SK-N-SH (cell line): ENCODE results near the gene LTB4R2. TPM values are rescaled to one million over a fixed set of nuclear protein-coding genes. Genes with fewer than 3 reads are reported as not detected.

ENCODE experiments used
- CTCF ChIA-PET: fragments of 300-600, 350-600 bp; formaldehyde crosslinking; extraction: SDS; loops from one replicate; lab custom pipeline; 2021; lab: Yijun Ruan, JAX
- POLR2A ChIA-PET: fragments of 350-600 bp; sonication (Branson Sonifier 250); formaldehyde crosslinking; extraction: SDS; loops from one replicate; lab custom pipeline; 2020; ENCODE audit warnings: antibody characterized with exemption, inconsistent platforms; lab: Yijun Ruan, JAX
- DNase-seq: peaks from one replicate; pipeline ENCODE4 v3.0.0; 2012
- H2AFZ ChIP-seq: fragments of 200-600 bp; sonication (generic); 2 replicates; pipeline ENCODE4 v1.8.1; 2016; ENCODE audit warnings: antibody characterized with exemption, mild to moderate bottlenecking, low read depth
- H3F3A ChIP-seq: fragments of 200-600 bp; sonication (generic); replicated peaks from 2 replicates; pipeline ENCODE3; 2016; ENCODE audit warnings: antibody characterized with exemption, mild to moderate bottlenecking; ENCODE audit not compliant: insufficient read depth
- H3K27ac ChIP-seq, 2 experiments: fragments of 200-500 bp in 1 of 2; fragments of 200-600 bp in 1 of 2; sonication (Bioruptor generic) in 1 of 2; sonication (generic), shearing (Covaris generic) in 1 of 2; 2 replicates each; pipeline versions ENCODE4 v1.5.1 to v1.6.1; 2014 to 2016; ENCODE audit warnings: low read depth in 2 of 2, inconsistent platforms in 1 of 2, low read length in 1 of 2, mild to moderate bottlenecking in 1 of 2, mixed read lengths in 1 of 2
- H3K27me3 ChIP-seq: fragments of 200-600 bp; sonication (generic), shearing (Covaris generic); 2 replicates; pipeline ENCODE4 v1.6.1; 2016; ENCODE audit warnings: mixed run types; ENCODE audit not compliant: insufficient read depth
- H3K36me3 ChIP-seq, 2 experiments: fragments of 200-500 bp in 1 of 2; fragments of 200-600 bp in 1 of 2; sonication (Bioruptor generic) in 1 of 2; sonication (generic) in 1 of 2; replicated peaks in 1 of 2; 2 replicates each; pipeline versions ENCODE3 to v1.5.1; 2014 to 2016; ENCODE audit warnings: low read length in 1 of 2, mild to moderate bottlenecking in 1 of 2; ENCODE audit not compliant: insufficient read depth in 2 of 2, control insufficient read depth in 1 of 2
- H3K4me1 ChIP-seq, 2 experiments: fragments of 200-500 bp in 1 of 2; fragments of 200-600 bp in 1 of 2; sonication (Bioruptor generic) in 1 of 2; sonication (generic), shearing (Covaris generic) in 1 of 2; 2 replicates each; pipeline versions ENCODE4 v1.5.1 to v1.6.1; 2014 to 2016; ENCODE audit warnings: low read depth in 1 of 2, low read length in 1 of 2, mixed run types in 1 of 2; ENCODE audit not compliant: insufficient read depth in 2 of 2, control insufficient read depth in 1 of 2
- H3K4me2 ChIP-seq: fragments of 200-600 bp; sonication (generic), shearing (Covaris generic); 2 replicates; pipeline ENCODE4 v1.6.1; 2017; ENCODE audit warnings: mixed run types
- H3K4me3 ChIP-seq, 2 experiments: fragments of 200-500 bp in 1 of 2; fragments of 200-600 bp in 1 of 2; sonication (Bioruptor generic) in 1 of 2; sonication (generic), shearing (Covaris generic) in 1 of 2; 2 replicates each; pipeline versions ENCODE4 v1.5.1 to v1.8.1; 2014 to 2016; ENCODE audit warnings: low read depth in 2 of 2, inconsistent platforms in 1 of 2, low read length in 1 of 2, mild to moderate bottlenecking in 1 of 2, mixed read lengths in 1 of 2, moderate library complexity in 1 of 2
- H3K79me2 ChIP-seq: fragments of 200-600 bp; sonication (generic); 2 replicates; pipeline ENCODE4 v1.8.1; 2017; ENCODE audit warnings: mild to moderate bottlenecking; ENCODE audit not compliant: insufficient read depth
- H3K9ac ChIP-seq: fragments of 200-600 bp; sonication (generic); 2 replicates; pipeline ENCODE4 v1.6.1; 2017; ENCODE audit warnings: mixed run types
- H3K9me2 ChIP-seq: fragments of 200-600 bp; sonication (generic); 2 replicates; pipeline ENCODE4 v1.6.1; 2017; ENCODE audit warnings: mixed run types
- H3K9me3 ChIP-seq: fragments of 200-600 bp; sonication (generic); 2 replicates; pipeline ENCODE4 v1.6.1; 2017; ENCODE audit warnings: mixed run types, mild to moderate bottlenecking, moderate library complexity
- H4K20me1 ChIP-seq: fragments of 200-600 bp; sonication (generic); 2 replicates; pipeline ENCODE4 v1.6.1; 2017; ENCODE audit warnings: mild to moderate bottlenecking, mixed run types; ENCODE audit not compliant: insufficient read depth
- CHD2 ChIP-seq: fragments of 150-350 bp; IDR thresholded peaks from 2 replicates; pipeline ENCODE4 v1.6.1; 2018; ENCODE audit warnings: low read length; ENCODE audit not compliant: partially characterized antibody
- CTCF ChIP-seq: fragments of 200-600 bp; sonication (generic); IDR thresholded peaks from 2 replicates; pipeline ENCODE4 v1.6.1; 2017; ENCODE audit warnings: antibody characterized with exemption, mild to moderate bottlenecking, moderate library complexity
- ELF1 ChIP-seq: IDR thresholded peaks from 2 replicates; pipeline ENCODE4 v1.4.0; 2012
- EZH2phosphoT487 ChIP-seq: fragments of 200-600 bp; sonication (generic); IDR thresholded peaks from 2 replicates; pipeline ENCODE4 v1.6.1; 2017; ENCODE audit warnings: low read depth, mixed run types, mild to moderate bottlenecking, antibody characterized with exemption, moderate library complexity, borderline replicate concordance
- FOSL2 ChIP-seq: IDR thresholded peaks from 2 replicates; pipeline ENCODE4 v1.4.0; 2012; ENCODE audit warnings: low read depth, mild to moderate bottlenecking, moderate library complexity, borderline replicate concordance
- FOXM1 ChIP-seq: IDR thresholded peaks from 2 replicates; pipeline ENCODE4 v1.4.0; 2012; ENCODE audit warnings: low read depth, mild to moderate bottlenecking
- JUND ChIP-seq: IDR thresholded peaks from 2 replicates; pipeline ENCODE4 v1.4.0; 2012
- MAX ChIP-seq: IDR thresholded peaks from 2 replicates; pipeline ENCODE4 v1.4.0; 2012; ENCODE audit warnings: low read depth
- MEF2A ChIP-seq: IDR thresholded peaks from 2 replicates; pipeline ENCODE4 v1.4.0; 2012; ENCODE audit warnings: low read depth, borderline replicate concordance
- NRF1 ChIP-seq: IDR thresholded peaks from 2 replicates; pipeline ENCODE4 v1.6.1; 2012; ENCODE audit warnings: low read depth, mild to moderate bottlenecking, low read length
- POLR2AphosphoS5 ChIP-seq: IDR thresholded peaks from 2 replicates; pipeline ENCODE4 v1.6.1; 2012; ENCODE audit warnings: low read depth, low read length
- REST ChIP-seq: IDR thresholded peaks from 2 replicates; pipeline ENCODE4 v1.6.1; 2012; ENCODE audit warnings: mild to moderate bottlenecking, low read depth, low read length, moderate library complexity
- SMC3 ChIP-seq: IDR thresholded peaks from 2 replicates; pipeline ENCODE4 v1.6.1; 2012; ENCODE audit warnings: low read depth, low read length, improper control_type of control experiment
- TAF1 ChIP-seq: IDR thresholded peaks from 2 replicates; pipeline ENCODE4 v1.6.1; 2012; ENCODE audit warnings: low read depth, mild to moderate bottlenecking, low read length, moderate library complexity, borderline replicate concordance
- USF1 ChIP-seq: IDR thresholded peaks from 2 replicates; pipeline ENCODE4 v1.4.0; 2012; ENCODE audit warnings: low read depth, borderline replicate concordance
- USF2 ChIP-seq: fragments of 150-350 bp; IDR thresholded peaks from 2 replicates; pipeline ENCODE4 v1.6.1; 2017; ENCODE audit warnings: antibody characterized with exemption, low read length, low read depth, borderline replicate concordance
- YY1 ChIP-seq: IDR thresholded peaks from 2 replicates; pipeline ENCODE4 v1.4.0; 2012; ENCODE audit warnings: low read depth, mild to moderate bottlenecking
- ZBTB33 ChIP-seq: IDR thresholded peaks from 2 replicates; pipeline ENCODE4 v1.4.0; 2012; ENCODE audit warnings: low read depth, borderline replicate concordance
- WGBS: methylation state at CpG from one replicate; pipeline ENCODE4 v1.1.6; 2017; ENCODE audit warnings: low lambda C conversion rate; 5-methylcytosine and 5-hydroxymethylcytosine counted together
- polyA plus RNA-seq, 3 experiments: library from polyadenylated mRNA; depleted of rRNA; stranded (reverse); fragments of >200 nt; gene quantifications; 2 replicates each; pipeline ENCODE4 v1.2.3, GENCODE V29; 2012

The LTB4R2 gene
- polyA plus RNA-seq, 1 of the 3 experiments (the other 2 are of a cell fraction) = 8.2 TPM

- Histone ChIP-seq H3K9me3 (no peaks in the 10 kb centered on the region), H3F3A (no peaks in the 10 kb centered on the region), H3K36me3 (peaks cover 0 to 3% of the 10 kb centered on the region in 2 experiments), H3K79me2 (no peaks in the 10 kb centered on the region; the same call in 1 of the 2 replicates), H3K4me2 (no peak overlapping the region), H3K9ac (no peak overlapping the region), H2AFZ (no peak overlapping the region), H3K4me1 (peaks cover 6 to 12% of the 10 kb centered on the region in 2 experiments; a peak in 2 of 4 replicates), H3K27ac (no peak overlapping the region), H4K20me1 (no peaks in the 10 kb centered on the region), H3K4me3 (no peak overlapping the region), H3K9me2 (no peaks in the 10 kb centered on the region), H3K27me3 (no peaks in the 10 kb centered on the region)
- WGBS = 97% methylated on average over 3 of the region's 3 CpGs
- ChIA-PET POLR2A (interaction anchor here (0.6 kb wide), 1 partner anchor 35 kb away, joined by 5 read pairs; no protein-coding TSS in a partner anchor), CTCF (interaction anchor here (1.0 to 3.0 kb wide), 3 partner anchors 22 to 31 kb away, joined by 6 to 14 read pairs (median 11); partner anchors contain the start of gene TINF2)
- TF ChIP-seq JUND (no peak), SMC3 (no peak), CHD2 (no peak), TAF1 (no peak)
- DNase-seq = no peak
Measured at GRCh38 chr14:24274101-24274543, 35.8 kb upstream of the LTB4R2 start.

GRCh38 chr14:24277071-24277470, 32.9 kb upstream of the LTB4R2 start:
- 91% methylated on average over 6 of the region's 6 CpGs for WGBS

More at GRCh38 chr14:24277071-24277470, 32.9 kb upstream of the LTB4R2 start:
- POLR2A ChIA-PET = no interaction called here
- H3K9me2 ChIP-seq = no peaks in the 10 kb centered on the region
- H2AFZ ChIP-seq = no peak overlapping the region
- H3K4me1 ChIP-seq = peaks cover 2 to 12% of the 10 kb centered on the region in 2 experiments; a peak in 2 of 4 replicates
- no peak overlapping the region for H3K27ac ChIP-seq
- no peaks in the 10 kb centered on the region for H4K20me1 ChIP-seq
- no peaks in the 10 kb centered on the region for H3K9me3 ChIP-seq
- CTCF ChIA-PET = interaction anchor here (0.8 to 8.9 kb wide), 3 partner anchors 21 to 154 kb away, joined by 3 to 87 read pairs (median 5); partner anchors contain the start of genes CIDEB, DHRS1 and NOP9
- no peak for DNase-seq
- no peak overlapping the region for H3K4me3 ChIP-seq
- H3K9ac ChIP-seq = no peak overlapping the region
- H3K4me2 ChIP-seq = no peak overlapping the region
- no peaks in the 10 kb centered on the region for H3K36me3 ChIP-seq
- no peaks in the 10 kb centered on the region for H3F3A ChIP-seq
- TF ChIP-seq TAF1 (no peak), FOSL2 (no peak), MAX (no peak), USF1 (no peak), YY1 (no peak), MEF2A (no peak), NRF1 (no peak), JUND (no peak), EZH2phosphoT487 (no peak), ZBTB33 (no peak), POLR2AphosphoS5 (no peak), FOXM1 (no peak), REST (no peak), USF2 (no peak), CTCF (no peak), ELF1 (no peak)
- no peaks in the 10 kb centered on the region for H3K27me3 ChIP-seq
- no peaks in the 10 kb centered on the region for H3K79me2 ChIP-seq
